A549 (cell line): ENCODE results near the gene KRTAP20-2. TPM values are rescaled to one million over a fixed set of nuclear protein-coding genes. Genes with fewer than 3 reads are reported as not detected.

Source experiments
- ATAC-seq, 2 experiments: fragments of 200-7000 bp in 1 of 2; fragments of >200 bp in 1 of 2; cut with Nextera tagmentation in 1 of 2; cut with Tn5 transposase in 1 of 2; 3 replicates each; pipeline versions ENCODE4 v1.8.0 to v1.9.1; 2018 to 2020; ENCODE audit warnings: mild to moderate bottlenecking in 1 of 2, moderate library complexity in 1 of 2
- CTCF ChIA-PET: fragments of 300-600 bp; sonication (Branson Sonifier 250); formaldehyde crosslinking; extraction: SDS; loops from one replicate; lab custom pipeline; 2021; ENCODE audit warnings: antibody characterized with exemption, inconsistent platforms; lab: Yijun Ruan, JAX
- POLR2A ChIA-PET: fragments of 350-600 bp; formaldehyde crosslinking; extraction: SDS; loops from one replicate; lab custom pipeline; 2021; ENCODE audit warnings: antibody characterized with exemption, inconsistent platforms; lab: Yijun Ruan, JAX
- DNase-seq, 2 experiments: peaks; one replicate each; pipeline versions ENCODE4 v3.0.0 to v3.0.0-alpha.2; 2011 to 2016; ENCODE audit warnings: low read depth in 1 of 2, low spot score in 1 of 2
- FAIRE-seq: peaks from 2 replicates; lab custom pipeline; 2011; peaks lifted over from hg19 to GRCh38; lab: Jason Lieb, UNC
- H3K27ac ChIP-seq, 2 experiments: fragments of >200 bp; sonication (Bioruptor Twin); formaldehyde crosslinking; 3 replicates each; pipeline ENCODE4 v1.5.1; 2016 to 2017
- H3K4me1 ChIP-seq: fragments of >200 bp; sonication (Bioruptor Twin); formaldehyde crosslinking; 3 replicates; pipeline ENCODE4 v1.6.1; 2016
- H3K4me2 ChIP-seq: fragments of >200 bp; sonication (Bioruptor Twin); formaldehyde crosslinking; 3 replicates; pipeline ENCODE4 v1.6.1; 2016
- H3K4me3 ChIP-seq: fragments of >200 bp; sonication (Bioruptor Twin); formaldehyde crosslinking; 3 replicates; pipeline ENCODE4 v1.5.1; 2016
- H3K9me3 ChIP-seq: fragments of >200 bp; sonication (Bioruptor Twin); formaldehyde crosslinking; 3 replicates; pipeline ENCODE4 v1.6.1; 2016
- CBX2 ChIP-seq: fragments of 200-600 bp; sonication (generic); IDR thresholded peaks from 2 replicates; pipeline ENCODE4 v1.6.1; 2016; ENCODE audit warnings: low read depth, mild to moderate bottlenecking, borderline replicate concordance
- CBX8 ChIP-seq: fragments of 200-600 bp; sonication (generic); IDR thresholded peaks from 2 replicates; pipeline ENCODE4 v1.6.1; 2016
- CEBPB ChIP-seq, 2 experiments: fragments of >200 bp in 1 of 2; sonication (Bioruptor Twin) in 1 of 2; formaldehyde crosslinking in 1 of 2; IDR thresholded peaks; 2 replicates each; pipeline ENCODE4 v1.6.1; 2012 to 2016
- EHF ChIP-seq: fragments of 250-450 bp; sonication (Bioruptor Pico); IDR thresholded peaks from 2 replicates; pipeline ENCODE4 v1.5.0; 2020; ENCODE audit warnings: mild to moderate bottlenecking
- ESRRA ChIP-seq: fragments of 150-350 bp; IDR thresholded peaks from 2 replicates; pipeline ENCODE4 v1.6.1; 2014; ENCODE audit warnings: mild to moderate bottlenecking, low read length, borderline replicate concordance
- FOSL2 ChIP-seq, 2 experiments: fragments of 450-650 bp in 1 of 2; fragments of >200 bp in 1 of 2; sonication (Bioruptor Twin) in 1 of 2; formaldehyde crosslinking; IDR thresholded peaks; 2 replicates each; pipeline versions ENCODE4 v1.5.0 to v1.6.1; 2016 to 2020; ENCODE audit warnings: mild to moderate bottlenecking in 1 of 2, moderate library complexity in 1 of 2
- FOXS1 ChIP-seq: fragments of 250-450 bp; sonication (Bioruptor Pico); IDR thresholded peaks from 2 replicates; pipeline ENCODE4 v1.5.0; 2020; ENCODE audit warnings: mild to moderate bottlenecking, moderate library complexity
- GATA3 ChIP-seq: IDR thresholded peaks from 2 replicates; pipeline ENCODE4 v1.6.1; 2012; ENCODE audit warnings: borderline replicate concordance
- JUN ChIP-seq, 2 experiments: fragments of >200 bp; sonication (Bioruptor Twin); formaldehyde crosslinking; IDR thresholded peaks; 2 replicates in 1 of 2; 3 replicates in 1 of 2; pipeline ENCODE4 v1.6.1; 2016 to 2017
- MAFK ChIP-seq: fragments of 450-650 bp; IDR thresholded peaks from 2 replicates; pipeline ENCODE4 v1.6.1; 2014; ENCODE audit not compliant: partially characterized antibody
- POLR2A ChIP-seq: IDR thresholded peaks from 2 replicates; pipeline ENCODE4 v1.6.1; 2012; ENCODE audit warnings: mild to moderate bottlenecking, low read length
- POLR2AphosphoS2 ChIP-seq: conservative IDR thresholded peaks from 2 replicates; pipeline ENCODE4 v1.6.1; 2012; ENCODE audit warnings: low read length, improper control_type of control experiment, inconsistent platforms
- RARB ChIP-seq: fragments of 250-450 bp; sonication (Bioruptor Pico); IDR thresholded peaks from 2 replicates; pipeline ENCODE4 v1.8.0; 2021; ENCODE audit warnings: mild to moderate bottlenecking, moderate library complexity
- RFX5 ChIP-seq: fragments of 450-650 bp; IDR thresholded peaks from 2 replicates; pipeline ENCODE4 v1.7.1; 2014; ENCODE audit warnings: antibody characterized with exemption, mild to moderate bottlenecking, moderate library complexity
- TFCP2L1 ChIP-seq: fragments of 250-450 bp; sonication (Bioruptor Pico); IDR thresholded peaks from 2 replicates; pipeline ENCODE4 v1.5.0; 2021; ENCODE audit warnings: mild to moderate bottlenecking
- ZC3H11A ChIP-seq: fragments of 450-650 bp; IDR thresholded peaks from 2 replicates; pipeline ENCODE4 v1.6.1; 2014; ENCODE audit warnings: antibody characterized with exemption, mild to moderate bottlenecking
- WGBS: methylation state at CpG from one replicate; pipeline ENCODE4 v1.1.6; 2017; ENCODE audit errors: missing lambda C conversion rate; 5-methylcytosine and 5-hydroxymethylcytosine counted together
- polyA plus RNA-seq, 4 experiments: library from polyadenylated mRNA; depleted of rRNA in 3 of 4; stranded (reverse); fragments of >200 nt; fragmentation: RNase III in 1 of 4; extraction: RNeasy Plus Mini Kit Qiagen cat#74134 plus additional on column Dnase treatment in 1 of 4; gene quantifications; 2 replicates in 3 of 4; 3 replicates in 1 of 4; pipeline ENCODE4 v1.2.3, GENCODE V29; 2011 to 2017
- TF ChIP-seq, protein P1 (sequence below): fragments of >200 bp; sonication (Bioruptor Twin); formaldehyde crosslinking; IDR thresholded peaks from 3 replicates; pipeline ENCODE4 v1.5.1; 2016
- TF ChIP-seq, protein P2 (sequence below): fragments of 250-450 bp; sonication (Bioruptor Pico); IDR thresholded peaks from 2 replicates; pipeline ENCODE4 v1.5.0; 2020; ENCODE audit warnings: low read depth, mild to moderate bottlenecking, moderate library complexity
- TF ChIP-seq, protein P3 (sequence below): IDR thresholded peaks from 2 replicates; pipeline ENCODE4 v1.6.1; 2012
- TF ChIP-seq, protein P4 (sequence below): IDR thresholded peaks from 2 replicates; pipeline ENCODE4 v1.6.1; 2012
- TF ChIP-seq, protein P5 (sequence below): fragments of >200 bp; sonication (Bioruptor Twin); formaldehyde crosslinking; IDR thresholded peaks from 3 replicates; pipeline ENCODE4 v1.6.1; 2016
- TF ChIP-seq, protein P6 (sequence below): fragments of 250-450 bp; sonication (Bioruptor Pico); IDR thresholded peaks from 2 replicates; pipeline ENCODE4 v1.5.0; 2021; ENCODE audit warnings: mild to moderate bottlenecking, moderate library complexity, borderline replicate concordance

Gene KRTAP20-2
- polyA plus RNA-seq, 2 of the 4 experiments (the other 2 are of a cell fraction) = not detected

DNA sequence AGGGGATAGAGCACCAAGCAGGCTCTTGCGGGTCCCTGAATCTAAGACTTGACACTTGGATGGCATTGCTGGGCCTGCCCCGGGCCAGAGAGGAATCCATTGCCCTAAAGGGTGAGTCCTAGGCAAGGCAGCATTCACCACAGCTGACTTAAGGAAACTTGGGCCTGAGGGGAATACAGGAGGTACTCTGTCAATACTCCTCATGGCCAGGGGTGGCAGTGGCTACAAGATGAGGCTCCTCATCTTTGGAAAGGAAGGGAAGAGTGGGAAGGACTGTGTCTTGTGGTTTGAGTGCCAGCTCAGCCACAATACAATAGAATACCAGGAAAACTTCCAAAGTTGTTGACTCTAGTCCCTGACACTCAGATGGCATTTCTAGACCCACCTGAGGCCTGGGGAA lies 29.0 kb upstream of the KRTAP20-2 start:
- ATAC-seq (no peak), DNase-seq (no peak), FAIRE-seq (no peak)
- Histone ChIP-seq H3K9me3 (no peaks in the 10 kb centered on the region), H3K4me2 (no peak overlapping the region), H3K27ac (no peak overlapping the region), H3K4me1 (no peaks in the 10 kb centered on the region), H3K4me3 (no peak overlapping the region)
- no peak for TF ChIP-seq TFCP2L1
- TF ChIP-seq RARB (CRISPR knock-in tag) = no peak
- no peak for TF ChIP-seq GATA3
- TF ChIP-seq CBX8 = no peak
- no peak for TF ChIP-seq ZC3H11A
- TF ChIP-seq, protein P1, sequence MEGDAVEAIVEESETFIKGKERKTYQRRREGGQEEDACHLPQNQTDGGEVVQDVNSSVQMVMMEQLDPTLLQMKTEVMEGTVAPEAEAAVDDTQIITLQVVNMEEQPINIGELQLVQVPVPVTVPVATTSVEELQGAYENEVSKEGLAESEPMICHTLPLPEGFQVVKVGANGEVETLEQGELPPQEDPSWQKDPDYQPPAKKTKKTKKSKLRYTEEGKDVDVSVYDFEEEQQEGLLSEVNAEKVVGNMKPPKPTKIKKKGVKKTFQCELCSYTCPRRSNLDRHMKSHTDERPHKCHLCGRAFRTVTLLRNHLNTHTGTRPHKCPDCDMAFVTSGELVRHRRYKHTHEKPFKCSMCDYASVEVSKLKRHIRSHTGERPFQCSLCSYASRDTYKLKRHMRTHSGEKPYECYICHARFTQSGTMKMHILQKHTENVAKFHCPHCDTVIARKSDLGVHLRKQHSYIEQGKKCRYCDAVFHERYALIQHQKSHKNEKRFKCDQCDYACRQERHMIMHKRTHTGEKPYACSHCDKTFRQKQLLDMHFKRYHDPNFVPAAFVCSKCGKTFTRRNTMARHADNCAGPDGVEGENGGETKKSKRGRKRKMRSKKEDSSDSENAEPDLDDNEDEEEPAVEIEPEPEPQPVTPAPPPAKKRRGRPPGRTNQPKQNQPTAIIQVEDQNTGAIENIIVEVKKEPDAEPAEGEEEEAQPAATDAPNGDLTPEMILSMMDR = no peak
- TF ChIP-seq, protein P2, sequence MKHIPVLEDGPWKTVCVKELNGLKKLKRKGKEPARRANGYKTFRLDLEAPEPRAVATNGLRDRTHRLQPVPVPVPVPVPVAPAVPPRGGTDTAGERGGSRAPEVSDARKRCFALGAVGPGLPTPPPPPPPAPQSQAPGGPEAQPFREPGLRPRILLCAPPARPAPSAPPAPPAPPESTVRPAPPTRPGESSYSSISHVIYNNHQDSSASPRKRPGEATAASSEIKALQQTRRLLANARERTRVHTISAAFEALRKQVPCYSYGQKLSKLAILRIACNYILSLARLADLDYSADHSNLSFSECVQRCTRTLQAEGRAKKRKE (CRISPR knock-in tag) = no peak
- no peak for TF ChIP-seq CEBPB (IDR thresholded peaks at IDR 0.05)
- TF ChIP-seq, protein P3, sequence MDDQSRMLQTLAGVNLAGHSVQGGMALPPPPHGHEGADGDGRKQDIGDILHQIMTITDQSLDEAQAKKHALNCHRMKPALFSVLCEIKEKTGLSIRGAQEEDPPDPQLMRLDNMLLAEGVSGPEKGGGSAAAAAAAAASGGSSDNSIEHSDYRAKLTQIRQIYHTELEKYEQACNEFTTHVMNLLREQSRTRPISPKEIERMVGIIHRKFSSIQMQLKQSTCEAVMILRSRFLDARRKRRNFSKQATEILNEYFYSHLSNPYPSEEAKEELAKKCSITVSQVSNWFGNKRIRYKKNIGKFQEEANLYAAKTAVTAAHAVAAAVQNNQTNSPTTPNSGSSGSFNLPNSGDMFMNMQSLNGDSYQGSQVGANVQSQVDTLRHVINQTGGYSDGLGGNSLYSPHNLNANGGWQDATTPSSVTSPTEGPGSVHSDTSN = no peak
- no peak for TF ChIP-seq FOXS1 (CRISPR knock-in tag)
- no peak for TF ChIP-seq EHF (CRISPR knock-in tag)
- no CpG with 5 or more reads among the region's 2 CpGs for WGBS
- ChIA-PET CTCF (no interaction called here), POLR2A (no interaction called here)

DNA sequence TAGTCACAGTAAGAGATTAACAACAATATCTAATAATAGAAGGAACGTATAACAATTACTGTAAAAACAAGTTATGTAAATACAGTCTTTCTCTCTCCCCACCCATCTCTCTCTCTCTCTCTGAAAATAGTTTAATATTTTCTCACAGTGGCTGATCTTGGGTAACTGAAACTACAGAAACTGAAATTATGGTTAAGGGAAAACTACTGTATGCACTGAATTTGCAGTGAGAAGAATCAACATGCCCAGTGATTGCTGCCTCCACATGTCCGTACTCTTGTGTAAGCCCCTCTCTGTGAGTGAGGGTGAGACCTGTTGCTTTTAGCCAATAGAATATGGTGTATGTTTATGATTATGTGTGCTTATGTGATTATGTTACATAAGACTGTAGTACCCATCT lies 22.9 kb upstream of the KRTAP20-2 start:
- ATAC-seq (no peak), DNase-seq (no peak)
- TF ChIP-seq, protein P4, sequence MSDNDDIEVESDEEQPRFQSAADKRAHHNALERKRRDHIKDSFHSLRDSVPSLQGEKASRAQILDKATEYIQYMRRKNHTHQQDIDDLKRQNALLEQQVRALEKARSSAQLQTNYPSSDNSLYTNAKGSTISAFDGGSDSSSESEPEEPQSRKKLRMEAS = no peak
- TF ChIP-seq, protein P5, sequence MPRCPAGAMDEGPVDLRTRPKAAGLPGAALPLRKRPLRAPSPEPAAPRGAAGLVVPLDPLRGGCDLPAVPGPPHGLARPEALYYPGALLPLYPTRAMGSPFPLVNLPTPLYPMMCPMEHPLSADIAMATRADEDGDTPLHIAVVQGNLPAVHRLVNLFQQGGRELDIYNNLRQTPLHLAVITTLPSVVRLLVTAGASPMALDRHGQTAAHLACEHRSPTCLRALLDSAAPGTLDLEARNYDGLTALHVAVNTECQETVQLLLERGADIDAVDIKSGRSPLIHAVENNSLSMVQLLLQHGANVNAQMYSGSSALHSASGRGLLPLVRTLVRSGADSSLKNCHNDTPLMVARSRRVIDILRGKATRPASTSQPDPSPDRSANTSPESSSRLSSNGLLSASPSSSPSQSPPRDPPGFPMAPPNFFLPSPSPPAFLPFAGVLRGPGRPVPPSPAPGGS = no peak
- no peak for TF ChIP-seq CBX2
- TF ChIP-seq MAFK = no peak
- TF ChIP-seq POLR2A = no peak
- no peak for TF ChIP-seq ESRRA
- TF ChIP-seq FOXS1 (CRISPR knock-in tag) = no peak
- TF ChIP-seq ZC3H11A = no peak
- TF ChIP-seq, protein P6, sequence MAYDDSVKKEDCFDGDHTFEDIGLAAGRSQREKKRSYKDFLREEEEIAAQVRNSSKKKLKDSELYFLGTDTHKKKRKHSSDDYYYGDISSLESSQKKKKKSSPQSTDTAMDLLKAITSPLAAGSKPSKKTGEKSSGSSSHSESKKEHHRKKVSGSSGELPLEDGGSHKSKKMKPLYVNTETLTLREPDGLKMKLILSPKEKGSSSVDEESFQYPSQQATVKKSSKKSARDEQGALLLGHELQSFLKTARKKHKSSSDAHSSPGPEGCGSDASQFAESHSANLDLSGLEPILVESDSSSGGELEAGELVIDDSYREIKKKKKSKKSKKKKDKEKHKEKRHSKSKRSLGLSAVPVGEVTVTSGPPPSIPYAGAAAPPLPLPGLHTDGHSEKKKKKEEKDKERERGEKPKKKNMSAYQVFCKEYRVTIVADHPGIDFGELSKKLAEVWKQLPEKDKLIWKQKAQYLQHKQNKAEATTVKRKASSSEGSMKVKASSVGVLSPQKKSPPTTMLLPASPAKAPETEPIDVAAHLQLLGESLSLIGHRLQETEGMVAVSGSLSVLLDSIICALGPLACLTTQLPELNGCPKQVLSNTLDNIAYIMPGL = no peak
- TF ChIP-seq FOSL2 (IDR thresholded peaks at IDR 0.05) = no peak
- TF ChIP-seq FOSL2 (CRISPR knock-in tag; IDR thresholded peaks at IDR 0.05) = no peak
- TF ChIP-seq JUN (IDR thresholded peaks at IDR 0.05) = no peak
- TF ChIP-seq, protein P3 = no peak
- no peak for TF ChIP-seq RFX5
- no peak for TF ChIP-seq POLR2AphosphoS2
- TF ChIP-seq, protein P2 (CRISPR knock-in tag) = no peak
- TF ChIP-seq EHF (CRISPR knock-in tag) = no peak
- TF ChIP-seq, all 56 proteins: peak for 0
- FAIRE-seq = no peak
- CTCF ChIA-PET = no interaction called here
- Histone ChIP-seq H3K4me1 (no peaks in the 10 kb centered on the region), H3K4me2 (no peak overlapping the region), H3K27ac (no peak overlapping the region), H3K9me3 (no peaks in the 10 kb centered on the region), H3K4me3 (no peak overlapping the region)
- POLR2A ChIA-PET = no interaction called here
- WGBS = 5% methylated on average over 2 of the region's 2 CpGs
